ENCODE measurements around the gene TPPP.
"Not testable (repeated sequence)": the region's sequence is repeated elsewhere in the genome, so short reads cannot be mapped to it uniquely, and the experiment has no call there.

The TPPP gene

DNA sequence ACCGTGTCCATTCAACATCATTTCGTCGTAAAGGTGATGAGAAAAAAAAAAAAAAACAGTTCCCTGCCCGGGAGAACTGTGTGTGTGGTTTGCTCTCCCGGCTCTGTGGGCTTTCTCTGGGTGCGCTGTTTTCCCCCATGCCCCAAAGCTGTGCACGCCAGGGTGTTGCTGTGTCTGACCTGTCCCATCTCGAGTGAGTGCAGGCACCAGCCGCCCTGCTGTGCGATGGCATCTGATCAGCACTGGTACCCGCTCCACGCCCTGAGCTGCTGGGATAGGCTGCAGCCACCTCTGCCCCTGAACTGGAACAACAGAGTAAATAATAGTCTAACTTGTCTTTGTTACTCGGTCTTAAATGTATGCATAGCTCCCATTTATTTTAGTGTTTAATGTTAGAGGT lies 47.7 kb downstream of the TPPP start:
- no peak for DNase-seq (ENCODE audit: low read depth)

DNA sequence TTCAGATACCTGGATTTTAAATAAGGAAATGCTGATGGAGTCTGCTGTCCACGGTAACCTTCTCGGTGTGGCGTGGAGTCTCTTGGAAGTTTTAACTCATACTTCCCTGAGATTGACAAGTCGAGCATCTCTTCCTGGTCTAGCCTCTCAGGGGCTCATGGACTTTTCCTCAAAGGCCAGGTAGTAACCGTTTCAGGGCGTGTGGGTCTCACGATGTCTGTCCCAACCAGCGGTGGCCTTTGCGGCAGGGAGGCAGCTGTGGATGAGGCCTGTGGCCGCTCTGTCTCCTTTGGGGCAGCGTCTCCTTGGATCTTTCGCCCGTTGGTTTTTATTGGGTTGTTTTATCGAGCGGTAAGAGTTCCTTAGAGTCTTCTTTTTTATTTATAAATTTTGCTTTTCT lies 48.2 kb downstream of the TPPP start:
- no peak for DNase-seq (ENCODE audit: low read depth)

DNA sequence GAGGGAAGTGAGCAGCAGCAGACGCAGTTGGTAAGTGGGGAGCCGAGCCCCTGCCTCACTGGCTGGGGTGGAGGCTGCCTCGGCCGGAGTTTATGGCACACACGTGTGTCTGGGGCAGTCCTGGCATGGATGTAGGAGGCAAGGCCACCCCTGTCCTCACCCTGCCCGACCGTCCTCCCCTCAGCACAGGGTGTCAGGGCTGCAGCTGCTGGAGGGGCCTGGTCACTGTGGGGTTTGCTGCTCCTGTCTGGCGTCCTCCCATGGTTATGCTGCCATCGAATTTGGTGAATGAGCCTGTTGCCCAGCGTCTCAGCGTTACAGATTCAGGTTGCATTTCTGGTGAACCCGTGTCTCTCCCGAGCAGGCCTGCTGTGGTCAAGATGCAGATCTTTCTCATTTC lies 48.6 kb downstream of the TPPP start:
- DNase-seq (ENCODE audit: low read depth), result no peak

DNA sequence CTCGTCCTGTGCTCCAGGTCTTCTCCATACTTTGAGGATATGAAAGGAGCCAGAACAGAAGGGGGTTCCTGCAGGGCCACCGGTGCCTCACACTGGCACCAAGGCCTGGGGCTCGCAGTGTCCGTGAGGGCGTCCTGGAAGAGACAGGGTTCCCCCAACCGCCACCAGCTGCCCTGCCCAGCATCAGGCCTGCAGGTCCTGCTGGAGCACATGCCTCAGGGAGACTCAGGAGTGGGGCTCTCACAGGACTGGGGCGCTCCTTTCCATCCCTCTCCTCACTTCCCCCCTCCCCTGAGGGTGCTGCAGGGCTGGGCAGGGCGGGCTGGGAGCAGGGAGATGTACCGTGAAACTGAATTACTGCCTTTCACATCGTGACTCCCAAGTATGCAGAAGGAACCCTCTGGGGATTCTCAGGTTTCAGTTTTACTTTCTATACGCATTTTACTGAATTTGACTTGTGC lies 49.3 kb downstream of the TPPP start:
- DNase-seq (ENCODE audit: low read depth), result no peak

DNA sequence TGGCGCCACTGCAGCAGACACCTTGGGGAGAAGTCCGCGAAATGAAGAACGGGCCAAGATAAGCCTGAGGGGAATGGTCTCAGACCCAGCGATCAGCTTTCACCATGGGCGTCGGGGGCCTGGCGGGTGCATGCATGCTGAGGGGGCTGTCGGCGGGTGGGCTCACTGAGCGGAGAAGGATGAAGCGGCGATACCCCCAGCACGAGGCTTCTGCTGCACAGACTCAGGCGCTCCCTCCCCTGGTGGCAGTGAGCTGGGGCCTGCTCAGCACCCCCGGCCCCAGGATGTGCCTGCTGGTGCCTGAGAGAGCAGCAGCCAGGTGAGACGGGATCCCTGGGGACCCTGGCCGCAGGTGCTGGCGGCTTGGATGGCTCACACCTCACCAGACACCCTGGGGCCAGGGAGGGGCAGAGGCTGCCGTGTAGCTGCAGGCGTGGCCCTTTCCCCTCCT lies 49.8 kb downstream of the TPPP start:
- DNase-seq (ENCODE audit: low read depth), result no peak

DNA sequence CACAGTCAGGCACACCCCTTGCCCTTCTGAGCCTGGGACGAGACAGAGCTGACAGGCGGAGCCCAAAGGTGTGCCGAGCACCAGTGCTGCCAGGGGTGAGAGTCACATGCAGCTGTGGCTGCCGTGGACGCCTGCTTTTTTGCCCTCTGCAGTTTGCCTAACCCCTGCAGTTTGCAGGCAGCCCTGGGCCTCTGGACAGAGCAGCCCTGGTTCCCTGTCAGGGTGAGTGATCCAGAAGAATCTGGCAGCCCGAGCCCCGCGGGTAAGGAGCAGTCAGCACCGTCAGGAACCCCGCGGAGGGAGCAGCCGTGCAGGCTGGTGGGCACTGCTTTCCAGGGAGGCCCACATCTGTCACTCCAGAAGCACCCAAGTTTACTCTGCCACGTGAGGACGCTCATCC lies 50.7 kb downstream of the TPPP start:
- no peak for DNase-seq (ENCODE audit: low read depth)

DNA sequence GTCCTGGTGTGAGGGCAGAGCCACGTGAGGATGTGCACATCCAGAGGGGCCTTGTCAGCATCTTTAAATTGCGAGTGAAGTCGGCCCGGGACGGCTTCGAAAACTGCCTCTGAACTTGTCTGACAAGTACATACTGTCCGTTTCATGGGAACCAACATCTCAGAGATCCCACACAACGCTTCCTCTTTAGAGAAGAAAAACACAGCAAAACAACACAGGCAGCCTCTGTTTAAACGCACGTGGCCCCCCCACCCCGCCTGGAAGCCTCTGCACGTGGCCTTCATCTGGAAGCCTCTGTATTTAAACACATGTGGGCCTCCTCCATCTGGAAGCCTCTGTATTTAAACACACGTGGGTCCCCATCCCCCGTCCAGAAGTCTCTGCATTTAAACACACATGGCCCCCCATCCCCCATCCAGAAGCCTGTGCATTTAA lies 51.8 kb downstream of the TPPP start:
- DNase-seq (ENCODE audit: low read depth), result no peak

DNA sequence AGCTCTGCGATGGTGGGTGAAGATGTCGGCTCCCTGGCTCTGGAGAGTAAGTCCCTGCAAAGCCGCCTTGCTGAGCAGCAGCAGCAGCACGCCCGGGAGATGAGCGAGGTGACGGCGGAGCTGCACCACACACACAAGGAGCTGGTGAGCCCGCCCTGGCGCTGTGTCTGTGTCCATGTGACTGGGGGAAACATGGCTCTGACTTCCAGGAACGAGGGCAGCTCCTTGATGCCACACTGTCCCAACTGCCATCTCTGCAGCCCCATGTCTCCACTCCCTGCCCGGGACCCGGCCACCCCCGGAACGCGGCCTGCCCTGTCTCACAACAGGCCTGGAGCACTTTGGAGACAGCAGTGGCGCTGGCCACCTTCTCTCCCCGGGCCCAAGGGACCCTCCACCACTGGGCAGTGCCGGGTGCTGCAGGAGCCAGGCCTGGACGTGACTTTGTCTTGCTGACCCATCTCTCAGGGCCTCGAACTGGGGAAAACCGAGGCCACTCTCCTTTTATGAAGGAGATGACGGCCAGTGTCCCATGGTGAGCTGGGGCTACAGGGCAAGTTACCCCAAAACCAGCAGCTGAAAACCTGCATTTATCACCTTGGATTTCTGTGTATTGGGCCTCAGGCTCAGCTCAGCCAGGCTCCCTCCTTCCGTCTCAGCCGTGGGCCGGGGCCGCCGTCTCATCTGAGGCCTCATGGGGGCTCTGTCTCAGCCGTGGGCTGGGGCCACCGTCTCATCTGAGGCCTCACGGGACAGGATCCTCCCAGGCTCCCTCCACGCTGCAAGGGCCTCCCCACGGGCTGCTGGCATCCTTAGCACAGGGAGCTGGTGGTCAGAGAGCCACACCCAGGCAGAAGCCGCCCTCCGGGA lies 52.5 kb downstream of the TPPP start:
- DNase-seq (ENCODE audit: low read depth), result no peak

DNA sequence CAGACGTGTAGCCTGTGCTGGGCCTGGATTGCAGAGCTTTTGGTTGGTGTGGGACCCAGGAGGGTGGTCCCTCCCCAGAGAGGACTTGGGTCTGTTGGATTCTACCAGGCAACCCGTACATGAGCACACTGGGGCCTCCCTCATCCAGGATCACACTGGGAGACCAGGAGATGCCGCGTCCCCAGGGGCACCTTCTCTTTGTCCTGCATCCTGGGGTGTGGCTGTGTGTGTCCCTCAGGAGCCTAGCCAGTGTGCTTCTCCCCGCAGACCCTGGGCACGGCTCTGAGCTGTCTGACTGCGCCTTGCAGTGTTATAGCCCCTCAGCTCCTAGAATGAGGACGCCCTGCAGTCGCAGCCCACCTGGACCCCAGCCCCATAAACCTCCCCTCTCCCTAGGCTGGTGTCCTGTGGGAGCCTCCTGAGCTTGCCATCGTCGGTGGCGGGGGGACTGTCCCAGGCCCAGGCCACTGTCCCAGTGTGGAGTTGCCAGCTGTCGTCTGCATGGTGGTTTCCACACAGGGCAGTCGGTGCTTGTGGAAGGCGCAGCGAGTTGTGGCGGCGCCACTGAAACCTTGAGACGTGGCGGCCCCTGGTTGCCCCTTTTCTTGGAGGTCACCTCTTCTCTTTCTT lies 53.5 kb downstream of the TPPP start:
- no peak for DNase-seq (ENCODE audit: low read depth)

DNA sequence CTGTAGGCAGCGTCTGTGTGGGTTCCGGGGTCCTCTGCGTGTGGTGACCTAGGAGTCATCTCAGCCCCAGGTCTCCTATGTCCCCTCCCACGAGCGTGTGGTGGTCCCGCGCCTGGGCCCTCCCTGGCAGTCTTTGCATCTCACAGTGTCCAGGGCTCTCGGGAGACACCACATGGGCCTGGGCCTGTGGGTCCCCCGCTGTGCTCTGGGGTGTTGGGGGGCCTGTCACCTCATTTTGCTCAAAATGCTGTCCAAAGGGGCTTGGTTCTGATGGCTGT lies 54.0 kb downstream of the TPPP start:
- no peak for DNase-seq (ENCODE audit: low read depth)

DNA sequence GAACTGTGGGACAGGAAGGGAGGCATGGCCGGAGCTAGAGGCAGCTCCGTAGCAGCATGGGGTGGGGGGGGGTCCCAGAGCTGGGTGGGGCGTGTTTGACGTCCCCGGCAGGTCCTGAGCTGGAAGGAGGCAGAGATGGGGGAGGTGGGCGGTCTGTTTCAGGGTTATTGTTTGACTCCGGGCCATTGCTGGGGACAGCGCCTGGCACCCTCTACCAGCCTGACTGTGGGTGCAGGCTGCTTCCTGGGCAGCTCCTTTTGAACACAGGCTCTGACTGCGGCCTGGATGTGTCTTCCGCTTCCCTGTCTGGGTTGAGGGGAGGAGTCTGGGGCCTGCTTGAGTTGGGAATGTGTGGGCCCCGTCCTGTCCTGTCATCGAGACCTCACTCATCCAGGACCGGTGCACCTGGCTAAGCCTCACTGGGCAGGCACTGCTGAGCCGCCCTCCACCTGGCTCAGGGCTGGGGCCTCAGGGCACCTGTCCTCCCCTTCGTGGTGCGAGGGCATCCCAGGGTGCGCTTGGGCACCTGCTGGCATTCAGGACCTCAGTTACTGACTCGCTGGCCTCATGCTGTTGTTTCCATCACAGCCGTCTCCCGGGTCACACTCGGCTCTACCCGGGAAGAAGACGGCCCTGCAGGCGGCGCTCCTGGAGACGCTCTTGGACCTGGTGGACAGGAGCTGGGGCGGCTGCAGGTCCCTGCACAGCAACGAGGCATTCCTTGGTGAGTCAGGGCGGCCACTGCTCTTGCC lies 54.5 kb downstream of the TPPP start:
- DNase-seq (ENCODE audit: low read depth), result no peak

DNA sequence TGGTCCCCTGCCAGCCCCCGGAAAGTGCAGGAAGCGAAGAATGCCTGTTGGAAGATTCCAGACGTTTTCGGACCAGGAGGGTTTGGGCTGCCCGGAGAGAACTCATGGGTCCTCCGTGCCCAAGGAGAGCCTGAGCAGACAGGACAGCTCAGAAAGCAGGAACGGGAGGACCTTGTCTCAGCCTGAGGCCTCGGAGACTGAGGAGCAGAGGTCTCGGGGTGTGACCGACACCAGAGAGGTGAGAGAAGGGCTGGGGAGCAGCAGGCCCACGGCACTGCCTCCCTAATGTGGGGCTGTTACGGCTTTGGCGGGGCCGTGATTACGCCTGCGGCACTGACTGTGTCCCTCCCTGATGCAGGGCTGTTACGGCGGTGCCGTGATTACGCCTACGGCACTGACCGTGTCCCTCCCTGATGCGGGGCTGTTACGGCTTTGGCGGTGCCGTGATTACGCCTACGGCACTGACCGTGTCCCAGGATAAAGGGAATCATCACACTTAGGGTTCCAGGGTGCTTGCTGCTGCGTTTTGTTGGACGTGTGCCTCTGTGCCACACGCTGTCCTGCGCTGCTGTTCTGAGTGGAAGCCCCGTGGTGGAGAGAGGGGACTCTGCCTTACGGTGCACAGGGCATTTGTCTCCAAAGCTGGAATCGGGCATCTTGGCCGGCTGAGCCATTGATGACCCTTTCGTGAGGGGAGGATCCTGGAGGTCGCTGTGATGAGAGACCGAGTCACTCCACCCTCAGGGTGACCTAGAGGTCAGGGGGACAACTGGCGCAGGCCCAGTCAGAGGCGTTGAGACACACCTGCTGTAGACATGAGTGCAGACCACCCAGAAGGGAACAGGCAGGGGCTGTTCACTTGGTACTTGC lies 55.3 kb downstream of the TPPP start:
- DNase-seq (ENCODE audit: low read depth), result no peak

DNA sequence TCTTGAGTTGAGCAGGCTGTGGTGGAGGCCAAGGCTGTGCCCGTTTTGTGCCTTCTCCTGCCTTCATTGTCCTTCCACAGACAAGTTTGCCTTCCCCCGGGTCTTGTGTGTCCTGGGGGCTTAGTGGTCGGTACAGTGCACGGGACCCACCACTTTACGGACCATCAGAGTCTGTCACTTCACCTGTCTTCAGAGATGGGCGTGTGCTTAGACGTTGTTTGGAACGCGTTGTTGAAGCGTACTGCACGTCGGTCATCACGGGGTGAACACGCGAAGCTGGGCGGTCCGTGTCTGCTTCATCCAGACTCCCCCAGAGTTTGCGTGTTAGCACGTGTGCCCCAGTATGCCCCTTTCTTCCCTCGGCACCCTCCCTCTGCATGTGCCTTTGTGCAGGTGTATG lies 56.2 kb downstream of the TPPP start:
- no peak for DNase-seq (ENCODE audit: low read depth)

DNA sequence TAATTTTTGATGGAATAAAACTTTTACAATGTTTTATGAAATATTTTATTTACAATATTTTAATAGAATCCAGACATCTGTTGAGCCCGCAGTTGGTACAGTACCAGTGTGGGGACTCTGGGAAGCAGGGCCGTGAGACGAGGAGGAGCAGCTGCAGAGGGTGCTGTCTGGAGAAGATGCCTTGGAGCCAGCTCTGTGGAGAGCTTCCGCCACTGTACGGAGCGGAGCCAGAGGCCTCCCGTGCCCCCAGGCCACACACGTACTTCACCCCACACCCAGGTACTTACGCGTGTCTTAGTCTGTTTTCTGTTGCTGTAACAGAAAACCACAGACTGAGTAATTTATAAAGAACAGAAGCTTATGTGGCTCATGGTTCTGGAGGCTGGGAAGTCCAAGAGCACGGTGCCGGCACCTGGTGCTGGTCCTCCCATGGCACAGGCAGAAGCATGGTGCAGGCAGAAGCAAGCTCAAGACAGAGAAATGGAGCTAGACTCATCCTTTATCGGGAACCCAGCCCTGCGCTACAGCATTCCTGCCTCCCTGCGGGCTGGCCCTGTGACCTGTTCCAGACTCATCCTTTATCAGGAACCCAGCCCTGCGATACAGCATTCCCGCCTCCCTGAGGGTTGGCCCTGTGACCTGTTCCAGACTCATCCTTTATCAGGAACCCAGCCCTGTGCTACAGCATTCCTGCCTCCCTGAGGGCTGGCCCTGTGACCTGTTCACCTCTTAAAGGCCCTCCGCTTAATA lies 57.7 kb downstream of the TPPP start:
- no peak for DNase-seq (ENCODE audit: low read depth)

DNA sequence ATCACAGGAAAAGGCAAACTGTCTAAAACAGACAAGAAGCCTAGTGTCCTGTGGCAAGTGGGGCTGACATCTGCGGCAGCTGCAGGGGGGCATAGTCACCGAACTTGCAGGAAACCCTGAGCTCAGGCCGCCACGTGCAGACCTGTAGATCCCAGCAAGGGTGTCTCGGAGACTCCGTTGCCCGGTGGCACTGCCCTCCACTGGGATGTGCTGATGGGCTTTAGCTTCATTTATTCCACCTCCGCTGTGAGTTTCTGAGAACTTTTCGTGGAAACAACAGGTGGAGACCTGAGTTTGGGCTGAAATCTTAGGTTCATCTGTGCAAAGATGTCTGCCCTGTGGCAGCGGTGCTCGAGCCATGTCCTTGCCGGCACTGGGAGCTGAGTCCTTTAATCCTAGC lies 59.0 kb downstream of the TPPP start:
- no peak for DNase-seq (ENCODE audit: low read depth)

DNA sequence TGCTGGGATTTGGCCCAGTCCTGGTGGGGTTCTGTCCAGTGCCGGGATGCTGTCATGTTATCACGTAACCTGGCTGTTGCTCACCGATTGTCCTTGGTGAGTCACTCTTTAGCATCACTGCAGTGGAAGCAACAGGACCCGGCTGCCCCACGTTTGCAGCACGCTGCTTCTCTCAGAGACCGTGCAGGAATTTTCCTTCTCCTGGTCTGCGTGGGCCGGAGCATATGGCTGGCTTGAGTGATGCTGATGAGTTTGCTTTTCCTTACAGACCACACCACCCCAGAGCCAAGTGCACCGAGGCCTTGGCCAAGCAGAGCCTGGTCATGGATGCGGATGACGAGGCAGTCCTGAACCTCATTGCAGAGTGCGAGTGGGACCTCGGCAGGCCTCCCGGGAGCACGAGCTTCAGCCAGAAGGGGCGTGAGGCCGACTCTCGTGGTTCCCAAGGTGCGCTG lies 59.6 kb downstream of the TPPP start:
- no peak for DNase-seq (ENCODE audit: low read depth)

DNA sequence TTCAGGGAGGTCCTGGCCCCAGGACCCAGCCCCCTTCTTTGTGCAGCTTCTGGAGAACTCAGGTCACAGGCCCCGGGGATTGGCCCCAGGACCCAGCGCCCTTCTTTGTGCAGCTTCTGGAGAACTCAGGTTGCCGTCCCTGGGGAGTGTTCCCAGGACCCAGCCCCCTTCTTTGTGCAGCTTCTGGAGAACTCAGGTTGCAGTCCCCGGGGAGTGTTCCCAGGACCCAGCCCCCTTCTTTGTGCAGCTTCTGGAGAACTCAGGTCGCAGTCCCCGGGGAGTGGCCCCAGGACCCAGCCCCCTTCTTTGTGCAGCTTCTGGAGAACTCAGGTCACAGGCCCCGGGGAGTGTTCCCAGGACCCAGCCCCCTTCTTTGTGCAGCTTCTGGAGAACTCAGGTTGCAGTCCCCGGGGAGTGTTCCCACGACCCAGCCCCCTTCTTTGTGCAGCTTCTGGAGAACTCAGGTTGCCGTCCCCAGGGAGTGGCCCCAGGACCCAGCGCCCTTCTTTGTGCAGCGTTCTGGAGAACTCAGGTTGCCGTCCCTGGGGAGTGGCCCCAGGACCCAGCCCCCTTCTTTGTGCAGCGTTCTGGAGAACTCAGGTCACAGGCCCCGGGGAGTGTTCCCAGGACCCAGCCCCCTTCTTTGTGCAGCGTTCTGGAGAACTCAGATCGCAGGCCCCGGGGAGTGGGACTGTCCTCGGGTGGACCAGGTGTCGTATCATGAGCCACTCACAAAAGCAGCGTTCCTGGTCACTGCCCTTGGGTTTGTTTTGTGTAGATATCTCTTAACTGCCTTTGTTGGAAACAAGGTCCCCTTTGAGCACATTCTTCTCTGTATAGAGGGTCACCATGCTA lies 64.6 kb downstream of the TPPP start:
- DNase-seq (ENCODE audit: low read depth), result not testable (repeated sequence)

DNA sequence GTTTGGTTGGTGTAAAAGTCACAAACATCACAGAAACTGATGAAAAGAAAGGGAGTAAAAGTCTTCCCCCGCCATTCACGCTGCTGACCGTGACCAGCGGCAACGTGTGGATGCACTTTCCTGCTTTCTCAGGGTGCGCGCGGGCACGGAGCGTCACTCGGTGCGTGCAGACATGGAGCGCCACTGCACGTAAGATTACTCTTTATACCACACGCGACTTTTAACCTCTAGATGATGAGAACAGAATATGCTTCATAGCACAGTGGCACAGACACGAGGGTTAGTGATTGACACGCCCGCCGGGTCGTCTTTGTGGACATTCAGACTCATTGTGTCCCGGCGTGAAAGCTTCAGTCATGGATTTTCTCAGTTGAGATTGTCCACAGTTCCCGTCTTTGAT lies 65.3 kb downstream of the TPPP start:
- DNase-seq (ENCODE audit: low read depth), result no peak

DNA sequence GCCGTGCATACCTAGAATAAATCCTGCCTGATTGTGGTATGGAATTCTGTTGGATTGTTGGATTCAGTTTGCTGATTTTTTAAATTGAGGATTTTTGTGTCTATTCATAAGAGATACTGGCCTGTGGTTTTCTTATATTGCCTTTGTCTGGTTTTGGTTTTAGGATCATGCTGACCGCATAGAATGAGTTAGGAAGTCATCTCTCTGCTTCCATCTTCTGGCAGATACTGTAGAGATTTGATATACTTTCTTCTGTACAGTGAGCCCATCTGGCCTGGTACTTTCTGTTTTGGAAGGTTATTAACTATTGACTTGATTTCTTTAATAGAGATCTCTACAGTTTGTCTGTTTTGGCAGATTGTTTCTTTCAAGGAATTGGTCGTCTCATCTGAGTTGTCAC lies 66.3 kb downstream of the TPPP start:
- no peak for DNase-seq (ENCODE audit: low read depth)

DNA sequence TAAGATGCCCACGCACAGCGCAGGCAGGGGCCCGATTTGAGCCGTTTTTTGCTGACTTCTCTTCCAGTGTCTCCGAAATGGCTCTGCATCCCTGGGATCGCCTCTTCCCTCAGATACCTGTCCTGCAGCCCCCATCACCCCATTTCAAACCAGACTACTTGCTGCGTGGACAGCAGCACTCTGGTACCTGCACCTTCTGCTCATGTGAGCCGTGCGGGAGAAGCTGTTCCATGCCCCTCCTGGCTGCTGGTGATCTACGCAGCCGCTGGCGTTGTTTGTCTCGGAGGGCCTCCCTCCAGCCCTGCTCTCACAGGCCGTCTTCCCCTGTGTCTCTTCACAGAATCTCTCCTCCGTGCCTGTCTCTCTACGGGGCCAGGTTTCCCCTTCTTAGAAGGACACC lies 67.6 kb downstream of the TPPP start:
- DNase-seq (ENCODE audit: low read depth), result no peak

DNA sequence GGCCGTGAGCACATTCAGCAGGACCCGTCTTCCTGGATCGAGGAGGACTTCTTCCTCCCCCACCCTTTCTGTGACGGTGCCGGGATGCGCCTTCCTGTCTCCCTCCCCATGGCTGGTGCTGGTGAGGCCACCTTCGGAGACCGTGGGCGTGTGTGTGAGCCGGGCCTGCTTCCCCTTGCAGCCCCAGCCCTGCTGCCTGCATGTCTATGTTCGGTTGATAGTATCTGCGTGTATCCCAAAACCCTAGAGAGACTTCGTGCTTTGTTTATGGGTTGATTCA lies 68.3 kb downstream of the TPPP start:
- DNase-seq (ENCODE audit: low read depth), result no peak

All from activated T-cell treated with anti-CD3 and anti-CD28 coated beads for 48 hours (primary cell).